HEK293T (cell line): ENCODE measurements around the gene TACC2.

ENCODE experiments used
- BHLHE40 ChIP-seq: fragments of 450-650 bp; IDR thresholded peaks from 2 replicates; pipeline ENCODE4 v1.6.1; 2016; ENCODE audit warnings: mild to moderate bottlenecking, moderate library complexity, borderline replicate concordance
- CTBP1 ChIP-seq: fragments of 450-650 bp; IDR thresholded peaks from 2 replicates; pipeline ENCODE4 v1.6.1; 2016; ENCODE audit warnings: borderline replicate concordance
- FOXA1 ChIP-seq: fragments of 450-650 bp; IDR thresholded peaks from 2 replicates; pipeline ENCODE4 v1.6.1; 2016; ENCODE audit warnings: mild to moderate bottlenecking
- FOXM1 ChIP-seq: fragments of 450-650 bp; IDR thresholded peaks from 2 replicates; pipeline ENCODE4 v1.6.1; 2017; ENCODE audit warnings: mild to moderate bottlenecking, borderline replicate concordance
- HDGF ChIP-seq: fragments of 450-650 bp; IDR thresholded peaks from 2 replicates; pipeline ENCODE4 v1.6.1; 2017; ENCODE audit warnings: antibody characterized with exemption, borderline replicate concordance
- SP1 ChIP-seq: fragments of 450-650 bp; IDR thresholded peaks from 2 replicates; pipeline ENCODE4 v1.6.1; 2017
- SUZ12 ChIP-seq: fragments of 450-650 bp; IDR thresholded peaks from 2 replicates; pipeline ENCODE4 v1.6.1; 2016; ENCODE audit warnings: mild to moderate bottlenecking
- ZNF384 ChIP-seq: fragments of 450-650 bp; IDR thresholded peaks from 2 replicates; pipeline ENCODE4 v1.6.1; 2016
- TF ChIP-seq, protein P1 (sequence below): fragments of 450-650 bp; IDR thresholded peaks from 2 replicates; pipeline ENCODE4 v1.6.1; 2016

DNA sequence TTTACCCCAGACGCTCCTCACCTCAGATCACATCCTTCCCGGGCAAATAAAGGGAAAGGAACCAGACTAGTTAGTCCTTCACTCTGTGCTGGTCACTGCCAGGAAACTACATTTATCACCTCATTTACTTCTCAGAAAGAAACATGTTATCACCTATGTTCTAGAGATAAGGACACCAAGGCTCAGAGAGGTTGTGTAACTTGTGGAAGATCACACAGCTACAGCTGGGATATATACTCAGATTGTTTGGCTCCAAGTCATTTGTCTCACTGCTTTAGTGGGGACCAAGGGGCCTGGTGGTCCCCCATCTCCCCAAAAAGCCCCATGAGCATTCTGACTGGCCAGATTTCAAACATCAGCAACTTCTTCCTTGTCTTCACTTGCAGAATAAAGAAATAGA, 264.6 kb downstream of the TACC2 start:
- TF ChIP-seq FOXA1 (no peak), HDGF (no peak), ZNF384 (no peak), FOXM1 (no peak), BHLHE40 (no peak), CTBP1 (no peak), SUZ12 (no peak), SP1 (no peak)
- TF ChIP-seq, protein P1, sequence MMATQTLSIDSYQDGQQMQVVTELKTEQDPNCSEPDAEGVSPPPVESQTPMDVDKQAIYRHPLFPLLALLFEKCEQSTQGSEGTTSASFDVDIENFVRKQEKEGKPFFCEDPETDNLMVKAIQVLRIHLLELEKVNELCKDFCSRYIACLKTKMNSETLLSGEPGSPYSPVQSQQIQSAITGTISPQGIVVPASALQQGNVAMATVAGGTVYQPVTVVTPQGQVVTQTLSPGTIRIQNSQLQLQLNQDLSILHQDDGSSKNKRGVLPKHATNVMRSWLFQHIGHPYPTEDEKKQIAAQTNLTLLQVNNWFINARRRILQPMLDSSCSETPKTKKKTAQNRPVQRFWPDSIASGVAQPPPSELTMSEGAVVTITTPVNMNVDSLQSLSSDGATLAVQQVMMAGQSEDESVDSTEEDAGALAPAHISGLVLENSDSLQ: no peak
